DOHH2 (cell line): ENCODE data around the gene RARA.

Experiments
- H3F3A ChIP-seq: fragments of 200-600 bp; sonication (generic), shearing (Covaris generic); 2 replicates; pipeline ENCODE4 v1.6.0; 2016; ENCODE audit warnings: antibody characterized with exemption, mild to moderate bottlenecking; ENCODE audit not compliant: control insufficient read depth, insufficient read depth
- H3K27ac ChIP-seq: fragments of 200-600 bp; sonication (generic); 2 replicates; pipeline ENCODE4 v1.5.1; 2014; ENCODE audit warnings: low read depth, mild to moderate bottlenecking, low read length, moderate library complexity
- H3K27me3 ChIP-seq: fragments of 200-600 bp; sonication (generic); 2 replicates; pipeline ENCODE4 v1.6.1; 2014; ENCODE audit warnings: mild to moderate bottlenecking, low read length, mixed read lengths; ENCODE audit not compliant: control insufficient read depth
- H3K36me3 ChIP-seq: fragments of 200-600 bp; sonication (generic); 2 replicates; pipeline ENCODE4 v1.6.1; 2014; ENCODE audit warnings: mild to moderate bottlenecking, low read length, moderate library complexity, mixed read lengths; ENCODE audit not compliant: control insufficient read depth
- H3K4me1 ChIP-seq: fragments of 200-600 bp; sonication (generic); 2 replicates; pipeline ENCODE4 v1.6.1; 2014; ENCODE audit warnings: mild to moderate bottlenecking, low read length, mixed read lengths; ENCODE audit not compliant: control insufficient read depth
- H3K4me2 ChIP-seq: fragments of 200-600 bp; sonication (generic); 2 replicates; pipeline ENCODE4 v1.6.0; 2014; ENCODE audit warnings: mild to moderate bottlenecking, low read length, moderate library complexity
- H3K4me3 ChIP-seq: fragments of 200-600 bp; sonication (generic); 2 replicates; pipeline ENCODE4 v1.5.1; 2014; ENCODE audit warnings: mild to moderate bottlenecking, low read length, mixed read lengths
- H3K79me2 ChIP-seq: fragments of 200-600 bp; sonication (generic); 2 replicates; pipeline ENCODE4 v1.6.1; 2014; ENCODE audit warnings: mild to moderate bottlenecking, low read length, mixed read lengths; ENCODE audit not compliant: control insufficient read depth
- H3K9me2 ChIP-seq: fragments of 200-600 bp; sonication (generic); replicated peaks from 2 replicates; pipeline ENCODE4 v1.6.1; 2014; ENCODE audit warnings: mild to moderate bottlenecking, low read length, mixed read lengths; ENCODE audit not compliant: control insufficient read depth
- H3K9me3 ChIP-seq: fragments of 200-600 bp; sonication (generic); 2 replicates; pipeline ENCODE4 v1.6.1; 2014; ENCODE audit warnings: antibody characterized with exemption, low read length, mixed read lengths; ENCODE audit not compliant: control insufficient read depth, insufficient read depth
- H4K20me1 ChIP-seq: fragments of 200-600 bp; sonication (generic); 2 replicates; pipeline ENCODE4 v1.6.0; 2014; ENCODE audit warnings: low read depth, mild to moderate bottlenecking, antibody characterized with exemption, low read length, moderate library complexity; ENCODE audit not compliant: control insufficient read depth, insufficient read depth
- EZH2phosphoT487 ChIP-seq: fragments of 200-600 bp; sonication (generic); IDR thresholded peaks from 2 replicates; pipeline ENCODE4 v1.6.1; 2017; ENCODE audit warnings: borderline replicate concordance, mild to moderate bottlenecking, antibody characterized with exemption, low read length, moderate library complexity, mixed read lengths
- TF ChIP-seq, protein P1 (sequence below): fragments of 200-600 bp; sonication (generic); IDR thresholded peaks from one replicate; pipeline ENCODE4 v1.5.1; 2014; ENCODE audit warnings: antibody characterized with exemption, mild to moderate bottlenecking, low read depth, low read length; ENCODE audit not compliant: poor library complexity, severe bottlenecking

RARA gene

GRCh38 chr17:40314584-40314956, 5.6 kb downstream of the RARA start:
- Histone ChIP-seq H4K20me1 (0 out of 2 replicates have a peak, but pooled peaks cover 1% of the 10 kb centered on the region), H3K36me3 (no peaks in the 10 kb centered on the region), H3K4me2 (no peak overlapping the region), H3K9me2 (no peaks in the 10 kb centered on the region), H3K4me1 (peaks cover 73% of the 10 kb centered on the region), H3K4me3 (no peak overlapping the region), H3K27ac (no peak overlapping the region), H3K27me3 (no peaks in the 10 kb centered on the region), H3F3A (no peaks in the 10 kb centered on the region), H3K9me3 (no peaks in the 10 kb centered on the region), H3K79me2 (peaks cover 15% of the 10 kb centered on the region)
- no peak for TF ChIP-seq EZH2phosphoT487
- TF ChIP-seq, protein P1, sequence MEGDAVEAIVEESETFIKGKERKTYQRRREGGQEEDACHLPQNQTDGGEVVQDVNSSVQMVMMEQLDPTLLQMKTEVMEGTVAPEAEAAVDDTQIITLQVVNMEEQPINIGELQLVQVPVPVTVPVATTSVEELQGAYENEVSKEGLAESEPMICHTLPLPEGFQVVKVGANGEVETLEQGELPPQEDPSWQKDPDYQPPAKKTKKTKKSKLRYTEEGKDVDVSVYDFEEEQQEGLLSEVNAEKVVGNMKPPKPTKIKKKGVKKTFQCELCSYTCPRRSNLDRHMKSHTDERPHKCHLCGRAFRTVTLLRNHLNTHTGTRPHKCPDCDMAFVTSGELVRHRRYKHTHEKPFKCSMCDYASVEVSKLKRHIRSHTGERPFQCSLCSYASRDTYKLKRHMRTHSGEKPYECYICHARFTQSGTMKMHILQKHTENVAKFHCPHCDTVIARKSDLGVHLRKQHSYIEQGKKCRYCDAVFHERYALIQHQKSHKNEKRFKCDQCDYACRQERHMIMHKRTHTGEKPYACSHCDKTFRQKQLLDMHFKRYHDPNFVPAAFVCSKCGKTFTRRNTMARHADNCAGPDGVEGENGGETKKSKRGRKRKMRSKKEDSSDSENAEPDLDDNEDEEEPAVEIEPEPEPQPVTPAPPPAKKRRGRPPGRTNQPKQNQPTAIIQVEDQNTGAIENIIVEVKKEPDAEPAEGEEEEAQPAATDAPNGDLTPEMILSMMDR = no peak

DNA sequence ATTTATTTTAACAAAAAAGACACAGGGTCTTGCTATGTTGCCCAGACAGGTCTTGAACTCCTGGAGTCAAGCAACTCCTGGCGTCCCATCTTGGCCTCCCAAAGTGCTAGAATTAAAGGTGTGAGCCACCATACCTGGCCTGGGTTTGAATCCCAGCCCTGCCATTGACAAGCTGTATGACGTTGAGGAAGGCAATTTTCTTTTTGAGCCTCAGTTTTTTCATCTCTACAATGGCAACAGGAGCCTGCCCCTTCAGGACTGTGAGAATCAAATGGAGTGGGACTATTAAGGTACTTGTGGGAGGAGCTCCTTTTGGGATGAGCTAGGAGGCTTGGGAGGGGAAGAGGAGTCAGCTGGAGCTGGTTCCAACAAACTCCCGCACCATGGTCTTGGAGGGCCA, 6.2 kb downstream of the RARA start:
- Histone ChIP-seq H3F3A (no peaks in the 10 kb centered on the region), H3K4me1 (peaks cover 77% of the 10 kb centered on the region), H3K4me3 (no peak overlapping the region), H3K27me3 (no peaks in the 10 kb centered on the region), H3K4me2 (peak overlapping the region; percentile 39), H3K36me3 (no peaks in the 10 kb centered on the region), H3K27ac (no peak overlapping the region), H3K9me2 (no peaks in the 10 kb centered on the region), H3K9me3 (no peaks in the 10 kb centered on the region), H3K79me2 (peaks cover 21% of the 10 kb centered on the region), H4K20me1 (0 out of 2 replicates have a peak, but pooled peaks cover 6% of the 10 kb centered on the region)
- TF ChIP-seq EZH2phosphoT487 = no peak
- TF ChIP-seq, protein P1 = no peak

- TF ChIP-seq, protein P1 = no peak
- no peak for TF ChIP-seq EZH2phosphoT487
- H3K79me2 ChIP-seq = peaks cover 28% of the 10 kb centered on the region
- H3K4me1 ChIP-seq = peaks cover 82% of the 10 kb centered on the region
- 0 out of 2 replicates have a peak, but pooled peaks cover 7% of the 10 kb centered on the region for H4K20me1 ChIP-seq
- H3F3A ChIP-seq = no peaks in the 10 kb centered on the region
- H3K4me3 ChIP-seq = peak overlapping the region; percentile 11; the same call in 1 of the 2 replicates
- no peaks in the 10 kb centered on the region for H3K36me3 ChIP-seq
- H3K27me3 ChIP-seq = no peaks in the 10 kb centered on the region
- H3K27ac ChIP-seq = no peak overlapping the region
- no peaks in the 10 kb centered on the region for H3K9me3 ChIP-seq
- peak overlapping the region; percentile 39 for H3K4me2 ChIP-seq
- no peaks in the 10 kb centered on the region for H3K9me2 ChIP-seq
Measured at GRCh38 chr17:40315678-40316570, 6.9 kb downstream of the RARA start.
